Neuronal stem cell (in vitro differentiated cells): Measurements from ENCODE around the gene SUPT7L.
"Not testable (repeated sequence)": the region's sequence is repeated elsewhere in the genome, so short reads cannot be mapped to it uniquely, and the experiment has no call there.

Experiments used
- DNase-seq: peaks from one replicate; pipeline ENCODE4 v3.0.0-alpha.2; 2013; ENCODE audit warnings: low spot score
- H2AFZ ChIP-seq: one replicate; pipeline ENCODE4 v1.6.1; 2013; ENCODE audit warnings: mild to moderate bottlenecking, low read length, inconsistent platforms
- H2AK5ac ChIP-seq: 2 replicates; pipeline ENCODE4 v1.6.1; 2013; ENCODE audit warnings: low read depth, mild to moderate bottlenecking, inconsistent platforms, low read length, moderate library complexity, mixed read lengths
- H2BK120ac ChIP-seq: 2 replicates; pipeline ENCODE4 v1.6.1; 2013; ENCODE audit warnings: low read depth, mild to moderate bottlenecking, inconsistent platforms, low read length, moderate library complexity, mixed read lengths
- H2BK12ac ChIP-seq: one replicate; pipeline ENCODE4 v1.6.1; 2013; ENCODE audit warnings: low read length, inconsistent platforms
- H2BK15ac ChIP-seq: 2 replicates; pipeline ENCODE4 v1.6.1; 2013; ENCODE audit warnings: mild to moderate bottlenecking, low read length, inconsistent platforms, mixed read lengths
- H2BK5ac ChIP-seq: one replicate; pipeline ENCODE4 v1.6.1; 2013; ENCODE audit warnings: inconsistent platforms, mild to moderate bottlenecking, low read length, moderate library complexity
- H3K14ac ChIP-seq: one replicate; pipeline ENCODE4 v1.6.1; 2013; ENCODE audit warnings: low read length, inconsistent platforms
- H3K18ac ChIP-seq: 2 replicates; pipeline ENCODE4 v1.6.1; 2013; ENCODE audit warnings: low read length, inconsistent platforms
- H3K23ac ChIP-seq: 2 replicates; pipeline ENCODE4 v1.6.1; 2013; ENCODE audit warnings: low read depth, mild to moderate bottlenecking, mixed read lengths, low read length, inconsistent platforms; ENCODE audit not compliant: poor library complexity
- H3K27ac ChIP-seq: replicated peaks from 3 replicates; pipeline ENCODE4 v1.5.1; 2013; ENCODE audit warnings: low read length, inconsistent platforms
- H3K27me3 ChIP-seq, 3 experiments: 2 replicates each; pipeline ENCODE4 v1.6.1; 2013; ENCODE audit warnings: low read length in 3 of 3, mild to moderate bottlenecking in 2 of 3, inconsistent platforms in 1 of 3, low read depth in 1 of 3, mixed read lengths in 1 of 3, moderate library complexity in 1 of 3; ENCODE audit not compliant: control insufficient read depth in 3 of 3, insufficient read depth in 3 of 3
- H3K36me3 ChIP-seq, 2 donors: replicated peaks in 1 of 2; 2 replicates each; pipeline ENCODE4 v1.6.1; 2013; ENCODE audit warnings: low read length in 2 of 2; ENCODE audit not compliant: control insufficient read depth in 2 of 2, insufficient read depth in 2 of 2
- H3K4ac ChIP-seq: 2 replicates; pipeline ENCODE4 v1.6.1; 2013; ENCODE audit warnings: inconsistent platforms, mild to moderate bottlenecking, low read length, moderate library complexity
- H3K4me1 ChIP-seq, 2 donors: 1 replicate in 1 of 2; 2 replicates in 1 of 2; pipeline ENCODE4 v1.6.1; 2013; ENCODE audit warnings: low read length in 2 of 2, low read depth in 1 of 2; ENCODE audit not compliant: control insufficient read depth in 2 of 2, insufficient read depth in 1 of 2
- H3K4me2 ChIP-seq: one replicate; pipeline ENCODE4 v1.6.1; 2013; ENCODE audit warnings: mild to moderate bottlenecking, low read length, inconsistent platforms; ENCODE audit not compliant: insufficient read depth, poor library complexity, severe bottlenecking
- H3K4me3 ChIP-seq, 2 donors: 2 replicates each; pipeline ENCODE4 v1.5.1; 2013; ENCODE audit warnings: low read length in 2 of 2, mild to moderate bottlenecking in 2 of 2, inconsistent platforms in 1 of 2, moderate library complexity in 1 of 2
- H3K79me1 ChIP-seq: one replicate; pipeline ENCODE4 v1.6.1; 2013; ENCODE audit warnings: low read depth, mild to moderate bottlenecking, inconsistent platforms, low read length, moderate library complexity
- H3K9ac ChIP-seq: one replicate; pipeline ENCODE4 v1.6.1; 2013; ENCODE audit warnings: mild to moderate bottlenecking, low read depth, low read length, inconsistent platforms; ENCODE audit not compliant: poor library complexity
- H3K9me3 ChIP-seq, 2 donors: replicated peaks in 1 of 2; 2 replicates each; pipeline versions ENCODE3 to v1.6.1; 2013; ENCODE audit warnings: low read length in 2 of 2, mild to moderate bottlenecking in 2 of 2, inconsistent platforms in 1 of 2, low read depth in 1 of 2, mixed read lengths in 1 of 2, moderate library complexity in 1 of 2; ENCODE audit not compliant: control insufficient read depth in 2 of 2, insufficient read depth in 1 of 2
- H4K8ac ChIP-seq: one replicate; pipeline ENCODE4 v1.6.1; 2013; ENCODE audit warnings: low read depth, mild to moderate bottlenecking, inconsistent platforms, low read length, moderate library complexity
- H4K91ac ChIP-seq: one replicate; pipeline ENCODE4 v1.6.1; 2013; ENCODE audit warnings: low read length, low read depth, mild to moderate bottlenecking, inconsistent platforms; ENCODE audit not compliant: poor library complexity
- WGBS, 2 donors: extraction: QIAGEN DNeasy Blood & Tissue Kit; methylation state at CpG; one replicate each; pipeline ENCODE4 v1.1.7; 2013; ENCODE audit warnings: missing lambda C conversion rate in 2 of 2, mixed read lengths in 1 of 2; ENCODE audit not compliant: insufficient read length in 2 of 2, insufficient replicate concordance in 1 of 2; ENCODE audit errors: extremely low coverage in 2 of 2; 5-methylcytosine and 5-hydroxymethylcytosine counted together

The SUPT7L gene

DNA sequence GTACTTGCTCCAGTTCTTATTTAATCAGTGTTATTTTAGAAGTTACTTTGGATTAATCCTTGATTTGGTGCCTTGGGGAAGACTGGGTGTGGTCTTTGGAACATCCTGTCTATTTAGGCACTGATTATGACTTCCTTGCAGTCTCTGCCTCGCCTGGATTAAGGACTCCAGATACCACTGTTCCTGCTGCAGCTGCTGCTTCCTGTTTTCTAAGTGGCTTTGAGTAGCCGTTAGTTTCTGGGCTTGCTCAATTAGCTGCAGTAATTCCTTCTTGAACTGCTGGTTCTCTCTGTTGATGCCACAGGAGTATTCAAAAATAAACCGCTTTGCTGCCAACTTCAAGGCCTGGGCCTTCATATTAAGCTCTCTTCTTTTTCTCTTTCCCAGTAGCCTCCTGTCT is 36.5 kb downstream of the SUPT7L start:
- not testable (repeated sequence) for H3K9me3 ChIP-seq, H3K4me2 ChIP-seq, H2AFZ ChIP-seq, H4K91ac ChIP-seq, H3K27ac ChIP-seq, H2BK120ac ChIP-seq, H3K23ac ChIP-seq, H3K14ac ChIP-seq, H3K9ac ChIP-seq, H3K4ac ChIP-seq, H2BK12ac ChIP-seq, H3K4me1 ChIP-seq, H3K79me1 ChIP-seq, H3K27me3 ChIP-seq, H3K18ac ChIP-seq, DNase-seq, H3K4me3 ChIP-seq, H4K8ac ChIP-seq, H2BK15ac ChIP-seq, H2AK5ac ChIP-seq, H2BK5ac ChIP-seq
- peaks cover 7 to 52% of the 10 kb centered on the region in 2 donors for H3K36me3 ChIP-seq
- WGBS, 2 donors = no CpG with 5 or more reads among the region's 3 CpGs

DNA sequence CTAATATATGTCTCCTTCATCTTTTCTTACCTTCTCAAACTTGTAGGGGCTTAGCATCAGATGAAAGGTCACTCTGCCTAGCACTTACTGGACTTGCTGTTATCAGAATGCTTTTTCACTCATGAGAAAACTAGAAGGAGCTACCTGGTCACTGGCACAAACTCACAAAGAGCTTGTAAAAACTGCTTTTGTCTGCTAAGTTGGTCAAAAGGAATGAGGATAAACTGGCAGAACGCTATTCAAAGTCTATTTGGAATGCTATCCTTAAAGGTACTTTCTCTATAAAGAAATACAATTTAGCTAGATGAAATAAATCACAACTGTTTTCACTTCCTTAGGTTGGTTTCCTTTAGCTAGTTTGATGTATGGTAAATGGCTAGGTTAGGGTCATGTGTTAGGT is 37.1 kb downstream of the SUPT7L start:
- no CpG with 5 or more reads among the region's 1 CpG for WGBS, 2 donors
- H3K27ac ChIP-seq = not testable (repeated sequence)

GRCh38 chr2:27624943-27625342 is 38.5 kb downstream of the SUPT7L start:
- Histone ChIP-seq H3K4me2 (no peak overlapping the region), H2BK12ac (no peak overlapping the region), H3K27me3 (no peaks in the 10 kb centered on the region), H3K4me1 (peaks cover 4 to 7% of the 10 kb centered on the region in 2 donors), H3K14ac (no peak overlapping the region), H3K79me1 (peaks cover 2% of the 10 kb centered on the region), H4K8ac (no peak overlapping the region), H3K9ac (no peak overlapping the region), H2BK120ac (no peak overlapping the region), H3K36me3 (peaks cover 8 to 55% of the 10 kb centered on the region in 2 donors), H3K23ac (no peak overlapping the region), H3K9me3 (no peaks in the 10 kb centered on the region), H2AFZ (no peak overlapping the region), H3K4ac (no peak overlapping the region), H3K27ac (no peak overlapping the region), H2BK5ac (no peak overlapping the region), H2BK15ac (no peak overlapping the region), H2AK5ac (no peak overlapping the region), H3K4me3 (no peak overlapping the region), H3K18ac (no peak overlapping the region), H4K91ac (no peak overlapping the region)
- no peak for DNase-seq

More for the DNA sequence above, 37.1 kb downstream of the SUPT7L start:
- H2AK5ac ChIP-seq, H3K27me3 ChIP-seq, H3K14ac ChIP-seq, DNase-seq, H3K9me3 ChIP-seq, H3K4me2 ChIP-seq, H3K18ac ChIP-seq, H3K4me1 ChIP-seq, H2AFZ ChIP-seq, H3K79me1 ChIP-seq, H4K91ac ChIP-seq, H3K23ac ChIP-seq, H2BK15ac ChIP-seq, H2BK120ac ChIP-seq, H3K4ac ChIP-seq, H3K9ac ChIP-seq, H2BK5ac ChIP-seq, H4K8ac ChIP-seq, H2BK12ac ChIP-seq, H3K4me3 ChIP-seq: not testable (repeated sequence)
- peaks cover 6 to 52% of the 10 kb centered on the region in 2 donors for H3K36me3 ChIP-seq

- Histone ChIP-seq H2AFZ (no peak overlapping the region), H3K4me2 (no peak overlapping the region), H3K4me1 (peaks cover 0 to 7% of the 10 kb centered on the region in 2 donors), H3K36me3 (peaks cover 8 to 75% of the 10 kb centered on the region in 2 donors), H4K91ac (no peak overlapping the region), H3K27me3 (no peaks in the 10 kb centered on the region), H2BK5ac (no peak overlapping the region), H3K14ac (no peak overlapping the region), H2BK15ac (no peak overlapping the region), H3K27ac (no peak overlapping the region), H3K9ac (no peak overlapping the region), H3K9me3 (no peaks in the 10 kb centered on the region), H3K4me3 (no peak overlapping the region), H3K4ac (no peak overlapping the region), H3K79me1 (no peaks in the 10 kb centered on the region), H2BK120ac (no peak overlapping the region), H2BK12ac (no peak overlapping the region), H2AK5ac (no peak overlapping the region), H4K8ac (no peak overlapping the region), H3K18ac (no peak overlapping the region), H3K23ac (no peak overlapping the region)
- no CpG with 5 or more reads among the region's 3 CpGs for WGBS, 2 donors
- no peak for DNase-seq
These were observed 40.5 kb downstream of the SUPT7L start for GRCh38 chr2:27622921-27623384.
